Parathyroid adenoma (tissue), 2 donors: ENCODE results near the gene SLC16A4.
"Not testable (repeated sequence)": the region's sequence is repeated elsewhere in the genome, so short reads cannot be mapped to it uniquely, and the experiment has no call there.

Source experiments
- H2AFZ ChIP-seq: fragments of 300-600 bp; sonication (generic); one replicate; pipeline ENCODE4 v1.7.0; 2017; ENCODE audit warnings: antibody characterized with exemption, mild to moderate bottlenecking
- H3K27ac ChIP-seq: fragments of 300-600 bp; sonication (generic); one replicate; pipeline ENCODE4 v1.7.0; 2017
- H3K27me3 ChIP-seq: fragments of 300-600 bp; sonication (generic); one replicate; pipeline ENCODE4 v1.7.0; 2017; ENCODE audit warnings: low read length; ENCODE audit not compliant: control insufficient read depth, insufficient read depth
- H3K36me3 ChIP-seq: fragments of 300-600 bp; sonication (generic); one replicate; pipeline ENCODE4 v1.7.0; 2017; ENCODE audit warnings: low read length; ENCODE audit not compliant: control insufficient read depth, insufficient read depth
- H3K4me1 ChIP-seq: fragments of 300-600 bp; sonication (generic); one replicate; pipeline ENCODE4 v1.7.0; 2017; ENCODE audit warnings: control low read depth
- H3K4me2 ChIP-seq: fragments of 300-600 bp; sonication (generic); one replicate; pipeline ENCODE4 v1.7.0; 2017; ENCODE audit warnings: low read length
- H3K4me3 ChIP-seq: fragments of 300-600 bp; sonication (generic); one replicate; pipeline ENCODE4 v1.7.0; 2017; ENCODE audit warnings: low read depth, low read length
- H3K79me2 ChIP-seq: fragments of 300-600 bp; sonication (generic); one replicate; pipeline ENCODE4 v1.7.0; 2017; ENCODE audit warnings: control low read depth
- H3K9ac ChIP-seq: fragments of 300-600 bp; sonication (generic); one replicate; pipeline ENCODE4 v1.7.0; 2017; ENCODE audit warnings: mild to moderate bottlenecking
- H3K9me3 ChIP-seq: fragments of 300-600 bp; sonication (generic); one replicate; pipeline ENCODE4 v1.7.0; 2017; ENCODE audit warnings: low read length; ENCODE audit not compliant: control insufficient read depth
- TF ChIP-seq, protein P1 (sequence below): fragments of 300-600 bp; sonication (generic); IDR thresholded peaks from one replicate; pipeline ENCODE4 v1.7.0; 2017; ENCODE audit warnings: antibody characterized with exemption, mild to moderate bottlenecking
- donor health status: primary hyperparathyroidism.

SLC16A4 gene

DNA sequence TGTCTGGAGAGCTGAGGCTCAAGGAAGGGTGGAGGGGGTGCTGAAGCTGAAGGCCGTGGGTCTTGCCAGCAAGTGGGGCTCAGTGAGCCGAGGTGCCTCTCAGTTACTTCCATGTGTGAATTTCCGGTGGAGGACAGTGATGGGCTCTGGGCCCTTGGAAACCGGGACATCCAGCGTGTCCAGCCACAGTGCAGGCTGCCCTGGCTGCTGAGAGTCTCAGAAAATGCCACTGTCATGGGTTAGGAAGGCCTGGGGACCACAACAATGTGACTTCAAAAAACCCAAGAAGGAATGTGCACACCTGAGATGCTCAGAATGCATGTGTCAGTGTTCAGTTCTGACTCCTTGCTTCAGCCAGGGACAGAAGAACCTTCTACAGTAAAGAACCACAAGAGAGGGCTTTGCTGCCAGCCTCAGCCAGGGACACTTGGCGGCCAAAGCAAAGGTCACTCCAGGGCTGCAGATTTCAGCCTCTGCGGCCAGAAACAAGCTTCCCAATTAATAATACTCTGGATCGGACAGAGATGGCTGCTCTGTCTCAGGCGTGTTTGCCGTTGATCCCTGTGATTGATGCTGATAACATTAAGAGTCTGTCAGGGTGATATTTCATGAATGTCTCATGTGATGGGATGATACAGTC is 29.3 kb upstream of the SLC16A4 start:
- Histone ChIP-seq H3K36me3 (no peaks in the 10 kb centered on the region), H3K4me3 (no peak overlapping the region), H3K27ac (no peak overlapping the region), H3K4me2 (no peak overlapping the region), H2AFZ (no peak overlapping the region), H3K27me3 (no peaks in the 10 kb centered on the region), H3K79me2 (no peaks in the 10 kb centered on the region), H3K9ac (no peak overlapping the region), H3K9me3 (no peaks in the 10 kb centered on the region), H3K4me1 (no peaks in the 10 kb centered on the region)
- TF ChIP-seq, protein P1, sequence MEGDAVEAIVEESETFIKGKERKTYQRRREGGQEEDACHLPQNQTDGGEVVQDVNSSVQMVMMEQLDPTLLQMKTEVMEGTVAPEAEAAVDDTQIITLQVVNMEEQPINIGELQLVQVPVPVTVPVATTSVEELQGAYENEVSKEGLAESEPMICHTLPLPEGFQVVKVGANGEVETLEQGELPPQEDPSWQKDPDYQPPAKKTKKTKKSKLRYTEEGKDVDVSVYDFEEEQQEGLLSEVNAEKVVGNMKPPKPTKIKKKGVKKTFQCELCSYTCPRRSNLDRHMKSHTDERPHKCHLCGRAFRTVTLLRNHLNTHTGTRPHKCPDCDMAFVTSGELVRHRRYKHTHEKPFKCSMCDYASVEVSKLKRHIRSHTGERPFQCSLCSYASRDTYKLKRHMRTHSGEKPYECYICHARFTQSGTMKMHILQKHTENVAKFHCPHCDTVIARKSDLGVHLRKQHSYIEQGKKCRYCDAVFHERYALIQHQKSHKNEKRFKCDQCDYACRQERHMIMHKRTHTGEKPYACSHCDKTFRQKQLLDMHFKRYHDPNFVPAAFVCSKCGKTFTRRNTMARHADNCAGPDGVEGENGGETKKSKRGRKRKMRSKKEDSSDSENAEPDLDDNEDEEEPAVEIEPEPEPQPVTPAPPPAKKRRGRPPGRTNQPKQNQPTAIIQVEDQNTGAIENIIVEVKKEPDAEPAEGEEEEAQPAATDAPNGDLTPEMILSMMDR: no peak

GRCh38 chr1:110418729-110419128 is 27.9 kb upstream of the SLC16A4 start:
- no peaks in the 10 kb centered on the region for H3K9me3 ChIP-seq
- H3K9ac ChIP-seq: no peak overlapping the region
- no peaks in the 10 kb centered on the region for H3K27me3 ChIP-seq
- H2AFZ ChIP-seq: no peak overlapping the region
- no peak overlapping the region for H3K27ac ChIP-seq
- H3K79me2 ChIP-seq: no peaks in the 10 kb centered on the region
- no peak overlapping the region for H3K4me2 ChIP-seq
- TF ChIP-seq, protein P1: no peak
- no peak overlapping the region for H3K4me3 ChIP-seq
- no peaks in the 10 kb centered on the region for H3K4me1 ChIP-seq
- H3K36me3 ChIP-seq: no peaks in the 10 kb centered on the region

- not testable (repeated sequence) for H2AFZ ChIP-seq, H3K79me2 ChIP-seq, H3K4me3 ChIP-seq, H3K4me2 ChIP-seq, H3K36me3 ChIP-seq, H3K27ac ChIP-seq, H3K9me3 ChIP-seq, H3K4me1 ChIP-seq, H3K9ac ChIP-seq, H3K27me3 ChIP-seq
Observed at GRCh38 chr1:110413045-110413444, 22.2 kb upstream of the SLC16A4 start.

- Histone ChIP-seq H3K4me3 (no peak overlapping the region), H3K9ac (no peak overlapping the region), H3K36me3 (no peaks in the 10 kb centered on the region), H3K79me2 (no peaks in the 10 kb centered on the region), H3K27ac (no peak overlapping the region), H3K4me2 (no peak overlapping the region), H3K27me3 (no peaks in the 10 kb centered on the region), H3K9me3 (no peaks in the 10 kb centered on the region), H3K4me1 (no peaks in the 10 kb centered on the region), H2AFZ (no peak overlapping the region)
- TF ChIP-seq, protein P1: peak; percentile 68
Observed at GRCh38 chr1:110412576-110412975, 21.8 kb upstream of the SLC16A4 start.

DNA sequence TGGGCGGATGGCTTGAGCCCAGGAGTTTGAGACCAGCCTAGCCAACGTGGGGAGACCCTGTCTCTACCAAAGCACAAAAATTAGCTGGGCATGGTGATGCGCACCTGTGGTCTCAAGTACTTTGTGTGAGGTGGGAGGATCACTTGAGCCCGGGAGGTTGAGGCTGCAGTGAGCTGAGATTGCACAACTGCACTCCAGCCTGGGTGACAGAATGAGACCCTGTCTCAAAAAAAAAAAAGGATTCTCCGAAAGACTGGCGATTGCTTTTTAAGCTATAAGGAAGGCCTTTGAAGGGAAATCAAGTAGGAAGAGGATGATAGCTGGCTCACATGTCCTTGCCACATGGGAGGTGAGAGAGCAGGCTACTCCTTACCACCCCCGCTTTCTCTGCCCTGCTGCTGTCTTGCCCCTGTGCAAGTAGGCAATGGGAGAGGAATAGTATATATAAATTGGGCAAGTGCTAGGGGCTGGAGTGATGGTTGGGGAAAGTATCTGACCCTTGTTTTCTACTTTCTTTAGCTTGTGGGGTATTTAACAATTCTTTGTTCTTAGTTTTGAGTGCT is 20.4 kb upstream of the SLC16A4 start:
- H3K9ac ChIP-seq: no peak overlapping the region
- H3K79me2 ChIP-seq: no peaks in the 10 kb centered on the region
- H3K9me3 ChIP-seq: no peaks in the 10 kb centered on the region
- TF ChIP-seq, protein P1: no peak
- no peak overlapping the region for H3K27ac ChIP-seq
- H3K36me3 ChIP-seq: no peaks in the 10 kb centered on the region
- no peak overlapping the region for H3K4me2 ChIP-seq
- H2AFZ ChIP-seq: no peak overlapping the region
- H3K4me3 ChIP-seq: no peak overlapping the region
- H3K4me1 ChIP-seq: no peaks in the 10 kb centered on the region
- no peaks in the 10 kb centered on the region for H3K27me3 ChIP-seq
